B cell (primary cell): Measurements from ENCODE around the gene CTDP1.

Experiments
- EZH2 ChIP-seq: IDR thresholded peaks from 2 replicates; pipeline ENCODE4 v1.6.1; 2012; ENCODE audit warnings: borderline replicate concordance, low read depth, mild to moderate bottlenecking, moderate library complexity, low read length; ENCODE audit not compliant: insufficient read depth, poor library complexity, severe bottlenecking
- TF ChIP-seq, protein P1 (sequence below): fragments of 200-600 bp; IDR thresholded peaks from one replicate; pipeline ENCODE4 v1.8.0; 2022; ENCODE audit warnings: antibody characterized with exemption, mild to moderate bottlenecking

DNA sequence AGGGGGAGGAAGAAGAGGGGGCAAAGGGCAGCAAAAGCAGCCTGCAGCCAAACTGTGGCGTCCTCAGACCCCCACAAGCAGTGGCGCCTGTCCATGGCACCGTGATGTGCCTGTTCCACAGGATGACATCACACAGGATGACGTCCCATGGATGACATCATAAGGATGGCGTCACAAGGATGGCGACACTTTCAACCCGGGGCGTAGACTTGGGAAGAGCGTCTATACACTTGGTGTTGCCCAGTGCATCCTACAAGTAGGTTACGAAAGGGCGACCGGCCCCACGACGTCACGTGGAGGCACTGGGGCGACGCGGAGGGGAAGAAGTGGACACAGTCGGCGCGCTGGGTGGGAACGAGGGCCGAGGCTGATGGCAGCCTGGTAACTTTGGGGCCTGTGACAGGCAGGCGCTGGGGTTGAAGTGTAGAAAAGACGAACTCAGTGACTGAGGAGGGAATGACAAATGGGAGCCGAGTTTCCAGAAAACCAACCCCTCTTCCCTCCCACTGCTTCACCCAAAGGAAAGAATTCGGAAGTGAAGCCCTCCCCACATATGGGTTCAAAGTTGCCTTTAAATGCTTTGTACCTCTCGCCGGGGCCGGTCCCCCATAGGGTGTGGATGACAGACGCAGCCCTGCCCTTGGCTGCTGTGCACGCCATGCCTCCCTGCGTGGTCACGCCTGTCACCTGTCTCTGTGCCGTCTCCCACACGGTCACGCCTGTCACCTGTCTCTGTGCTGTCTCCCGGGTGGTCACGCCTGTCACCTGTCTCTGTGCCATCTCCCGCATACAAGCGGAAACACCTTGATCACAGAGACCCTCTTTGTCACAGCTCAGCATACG, 104.7 kb downstream of the CTDP1 start:
- TF ChIP-seq, protein P1, sequence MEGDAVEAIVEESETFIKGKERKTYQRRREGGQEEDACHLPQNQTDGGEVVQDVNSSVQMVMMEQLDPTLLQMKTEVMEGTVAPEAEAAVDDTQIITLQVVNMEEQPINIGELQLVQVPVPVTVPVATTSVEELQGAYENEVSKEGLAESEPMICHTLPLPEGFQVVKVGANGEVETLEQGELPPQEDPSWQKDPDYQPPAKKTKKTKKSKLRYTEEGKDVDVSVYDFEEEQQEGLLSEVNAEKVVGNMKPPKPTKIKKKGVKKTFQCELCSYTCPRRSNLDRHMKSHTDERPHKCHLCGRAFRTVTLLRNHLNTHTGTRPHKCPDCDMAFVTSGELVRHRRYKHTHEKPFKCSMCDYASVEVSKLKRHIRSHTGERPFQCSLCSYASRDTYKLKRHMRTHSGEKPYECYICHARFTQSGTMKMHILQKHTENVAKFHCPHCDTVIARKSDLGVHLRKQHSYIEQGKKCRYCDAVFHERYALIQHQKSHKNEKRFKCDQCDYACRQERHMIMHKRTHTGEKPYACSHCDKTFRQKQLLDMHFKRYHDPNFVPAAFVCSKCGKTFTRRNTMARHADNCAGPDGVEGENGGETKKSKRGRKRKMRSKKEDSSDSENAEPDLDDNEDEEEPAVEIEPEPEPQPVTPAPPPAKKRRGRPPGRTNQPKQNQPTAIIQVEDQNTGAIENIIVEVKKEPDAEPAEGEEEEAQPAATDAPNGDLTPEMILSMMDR: no peak
- TF ChIP-seq EZH2: no peak
